ENCODE results near the gene MXD4. TPM values are rescaled to one million over a fixed set of nuclear protein-coding genes. Genes with fewer than 3 reads are reported as not detected.

MXD4 gene
- total RNA-seq, 1 experiment from 2014 or later = 22.3 TPM

DNA sequence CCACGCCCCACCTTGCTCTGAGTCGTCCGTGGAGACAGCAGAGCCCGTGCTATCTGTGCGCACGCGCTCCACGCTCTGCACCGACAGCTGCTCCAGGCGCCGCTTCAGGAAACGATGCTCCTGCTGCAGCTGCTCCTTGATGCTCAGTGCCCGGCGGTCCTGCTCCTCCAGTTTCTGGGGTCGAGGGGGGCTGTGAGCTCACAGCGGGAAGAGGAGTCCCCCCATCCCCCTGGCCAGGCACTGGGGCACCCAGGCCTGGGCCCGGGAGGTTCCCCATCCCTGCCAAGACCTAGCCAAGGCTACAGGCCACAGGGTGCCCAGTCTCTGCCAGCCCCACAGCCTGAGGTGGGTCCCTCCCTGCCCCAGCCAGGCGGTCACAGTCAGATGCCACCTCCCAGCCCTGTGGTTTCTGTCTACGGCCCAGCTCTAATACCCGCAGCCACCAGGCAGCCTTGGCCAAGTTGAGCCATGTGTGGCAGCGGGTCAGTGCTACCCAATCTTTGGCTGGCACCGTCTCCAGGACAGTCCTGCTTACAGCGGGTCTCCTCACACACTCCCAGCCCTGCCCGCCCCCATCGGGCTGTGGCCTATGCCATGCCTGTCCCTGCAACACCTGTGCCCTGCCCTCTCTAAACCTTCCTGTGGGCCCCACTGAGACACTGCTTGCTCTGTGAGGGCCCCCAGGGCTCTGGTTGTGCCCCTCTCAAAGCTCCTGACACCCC lies 10.7 kb downstream of the MXD4 start:
- CTCF ChIA-PET = no interaction called here
- POLR2A ChIA-PET = no interaction called here
- no peak for TF ChIP-seq CTCF (IDR thresholded peaks at IDR 0.05; ENCODE audit: insufficient read depth in 1 of 2, low read depth in 1 of 2, low read length in 1 of 2, severe bottlenecking in 1 of 2, unreplicated experiment in 1 of 2)
- H3K36me3 ChIP-seq (ENCODE audit: control insufficient read depth, insufficient read depth, low read length) = no peaks in the 10 kb centered on the region
- Mint-ChIP-seq H3K27me3 (ENCODE audit: insufficient read depth, unreplicated experiment) (no peaks in the 10 kb centered on the region), H3K4me1 (ENCODE audit: low read depth, unreplicated experiment) (no peaks in the 10 kb centered on the region), H3K27ac (ENCODE audit: unreplicated experiment) (no peak overlapping the region), H3K9me3 (ENCODE audit: unreplicated experiment) (no peaks in the 10 kb centered on the region), H3K36me3 (ENCODE audit: insufficient read depth, unreplicated experiment) (peaks cover 11% of the 10 kb centered on the region), H3K4me3 (ENCODE audit: unreplicated experiment) (no peak overlapping the region)
- no peaks in the 10 kb centered on the region for H3K9me3 ChIP-seq
- no peaks in the 10 kb centered on the region for H3K4me1 ChIP-seq
- H3K27me3 ChIP-seq (replicated peaks; ENCODE audit: control insufficient read depth, insufficient read depth, low read length) = no peaks in the 10 kb centered on the region
- peak; percentile 1 to 27 for DNase-seq
- no peak overlapping the region for H3K4me3 ChIP-seq (ENCODE audit: low read depth, low read length)
- no TSS peak for BruUV-seq (replicated peaks)
- intact Hi-C loops (cut with micrococcal nuclease; ENCODE audit: unreplicated experiment) = no loop called here

DNA sequence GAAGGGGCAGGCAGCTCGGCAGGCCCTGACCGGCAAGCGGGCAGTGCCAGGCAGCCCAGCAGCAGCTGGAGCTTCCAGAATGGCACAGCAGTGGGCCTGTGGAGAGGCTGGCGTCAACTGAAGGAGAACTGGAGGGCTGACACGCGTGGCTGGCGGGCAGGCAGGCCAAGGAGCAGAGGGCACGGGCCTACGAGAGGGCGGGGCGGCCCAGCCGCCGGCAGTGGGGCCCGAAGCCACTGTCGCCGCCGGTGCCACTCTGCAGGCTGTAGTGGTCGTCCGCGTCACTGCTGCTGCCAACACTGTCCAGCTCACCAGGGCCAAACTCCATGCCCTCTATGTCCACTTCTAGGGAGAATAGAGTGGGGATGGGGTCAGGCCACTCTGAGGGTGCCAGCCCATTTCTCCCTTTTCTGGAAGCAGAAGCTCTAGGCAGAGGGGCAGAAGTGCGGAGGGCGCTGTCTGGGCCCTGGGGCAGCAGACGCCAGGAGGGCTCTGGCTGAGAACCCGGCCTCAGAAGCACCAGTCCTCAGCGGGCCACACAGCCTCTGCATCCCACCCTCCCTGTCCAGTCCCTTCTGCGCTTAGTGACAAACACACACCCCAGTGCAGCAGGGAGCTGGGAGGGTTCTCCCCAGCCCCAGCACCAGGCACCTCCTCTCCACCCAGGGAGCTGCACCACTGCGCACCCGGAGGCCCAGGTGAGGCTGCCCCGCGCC lies 11.4 kb downstream of the MXD4 start:
- Mint-ChIP-seq H3K9me3 (ENCODE audit: unreplicated experiment) (no peaks in the 10 kb centered on the region), H3K27ac (ENCODE audit: unreplicated experiment) (no peak overlapping the region), H3K4me3 (ENCODE audit: unreplicated experiment) (no peak overlapping the region), H3K4me1 (ENCODE audit: low read depth, unreplicated experiment) (no peaks in the 10 kb centered on the region), H3K36me3 (ENCODE audit: insufficient read depth, unreplicated experiment) (peaks cover 11% of the 10 kb centered on the region), H3K27me3 (ENCODE audit: insufficient read depth, unreplicated experiment) (no peaks in the 10 kb centered on the region)
- intact Hi-C loops (cut with micrococcal nuclease; ENCODE audit: unreplicated experiment) = no loop called here
- ChIA-PET POLR2A (no interaction called here), CTCF (no interaction called here)
- Histone ChIP-seq H3K9me3 (no peaks in the 10 kb centered on the region), H3K4me3 (ENCODE audit: low read depth, low read length) (no peak overlapping the region), H3K27me3 (replicated peaks; ENCODE audit: control insufficient read depth, insufficient read depth, low read length) (no peaks in the 10 kb centered on the region), H3K36me3 (ENCODE audit: control insufficient read depth, insufficient read depth, low read length) (no peaks in the 10 kb centered on the region), H3K4me1 (no peaks in the 10 kb centered on the region)
- no peak for TF ChIP-seq CTCF (IDR thresholded peaks at IDR 0.05; ENCODE audit: insufficient read depth in 1 of 2, low read depth in 1 of 2, low read length in 1 of 2, severe bottlenecking in 1 of 2, unreplicated experiment in 1 of 2)
- peak in 1 of 2 experiments; percentile 0 for DNase-seq
- BruUV-seq (replicated peaks) = no TSS peak

DNA sequence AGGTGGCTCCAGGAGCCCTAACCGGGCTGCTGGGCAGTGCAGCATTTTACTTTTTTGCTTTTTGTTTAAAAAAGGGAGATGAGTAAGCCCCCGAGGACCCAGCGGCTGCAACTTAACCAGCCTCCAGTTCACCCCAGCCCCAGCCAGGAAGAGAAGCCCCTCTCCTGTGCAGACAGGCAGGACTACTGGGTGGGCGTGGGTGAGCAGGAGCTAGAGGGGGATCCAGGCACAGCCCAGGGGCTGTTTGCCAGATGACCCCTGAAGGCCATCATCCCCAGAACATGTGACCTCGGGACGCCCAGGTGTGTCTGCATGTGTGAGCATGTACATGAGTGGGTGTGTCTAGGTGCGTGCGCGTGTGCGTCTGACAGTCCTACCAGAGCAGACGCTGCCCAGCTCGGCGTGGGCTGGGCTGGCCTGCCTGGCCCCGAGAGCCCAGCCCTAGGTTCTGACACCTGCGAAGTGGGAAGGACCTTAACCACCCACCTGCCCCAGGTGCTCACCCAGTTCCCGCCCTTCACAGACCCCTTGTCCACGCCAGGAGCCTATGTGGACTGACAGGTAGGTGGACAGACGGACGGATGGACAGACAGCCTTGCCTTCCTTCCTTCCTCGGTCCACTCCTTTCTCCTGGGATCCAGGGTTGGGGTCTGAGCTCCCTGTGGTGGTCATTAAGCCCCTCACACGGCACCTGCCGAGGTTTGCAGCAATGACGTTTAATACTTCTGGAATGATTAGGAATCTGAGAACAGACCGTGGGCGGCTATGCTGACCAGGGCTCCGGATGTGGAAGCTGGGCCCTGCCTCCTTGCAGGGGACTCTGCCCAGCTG lies 12.2 kb downstream of the MXD4 start:
- Mint-ChIP-seq H3K9me3 (ENCODE audit: unreplicated experiment) (no peaks in the 10 kb centered on the region), H3K4me3 (ENCODE audit: unreplicated experiment) (no peak overlapping the region), H3K27me3 (ENCODE audit: insufficient read depth, unreplicated experiment) (no peaks in the 10 kb centered on the region), H3K4me1 (ENCODE audit: low read depth, unreplicated experiment) (no peaks in the 10 kb centered on the region), H3K36me3 (ENCODE audit: insufficient read depth, unreplicated experiment) (peaks cover 11% of the 10 kb centered on the region), H3K27ac (ENCODE audit: unreplicated experiment) (no peak overlapping the region)
- ChIA-PET CTCF (no interaction called here), POLR2A (no interaction called here)
- H3K36me3 ChIP-seq (ENCODE audit: control insufficient read depth, insufficient read depth, low read length) = no peaks in the 10 kb centered on the region
- no peak for TF ChIP-seq CTCF (IDR thresholded peaks at IDR 0.05; ENCODE audit: insufficient read depth in 1 of 2, low read depth in 1 of 2, low read length in 1 of 2, severe bottlenecking in 1 of 2, unreplicated experiment in 1 of 2)
- no TSS peak for BruUV-seq (replicated peaks)
- H3K9me3 ChIP-seq = no peaks in the 10 kb centered on the region
- no peaks in the 10 kb centered on the region for H3K4me1 ChIP-seq
- no peaks in the 10 kb centered on the region for H3K27me3 ChIP-seq (replicated peaks; ENCODE audit: control insufficient read depth, insufficient read depth, low read length)
- no peak overlapping the region for H3K4me3 ChIP-seq (ENCODE audit: low read depth, low read length)
- DNase-seq = peak in 1 of 2 experiments; percentile 0
- intact Hi-C loops (cut with micrococcal nuclease; ENCODE audit: unreplicated experiment) = loop anchor here (10.0 kb wide), 1 partner anchor 105 kb away; no protein-coding TSS in a partner anchor

Data from Caco-2 (cell line).